A549 (cell line): Measurements from ENCODE around the gene PLOD2. TPM values are rescaled to one million over a fixed set of nuclear protein-coding genes. Genes with fewer than 3 reads are reported as not detected.

Experiments used
- ATAC-seq, 2 experiments: fragments of 200-7000 bp in 1 of 2; fragments of >200 bp in 1 of 2; cut with Nextera tagmentation in 1 of 2; cut with Tn5 transposase in 1 of 2; 3 replicates each; pipeline versions ENCODE4 v1.8.0 to v1.9.1; 2018 to 2020; ENCODE audit warnings: mild to moderate bottlenecking in 1 of 2, moderate library complexity in 1 of 2
- CTCF ChIA-PET: fragments of 300-600 bp; sonication (Branson Sonifier 250); formaldehyde crosslinking; extraction: SDS; loops from one replicate; lab custom pipeline; 2021; ENCODE audit warnings: antibody characterized with exemption, inconsistent platforms; lab: Yijun Ruan, JAX
- POLR2A ChIA-PET: fragments of 350-600 bp; formaldehyde crosslinking; extraction: SDS; loops from one replicate; lab custom pipeline; 2021; ENCODE audit warnings: antibody characterized with exemption, inconsistent platforms; lab: Yijun Ruan, JAX
- DNase-seq, 2 experiments: peaks; one replicate each; pipeline versions ENCODE4 v3.0.0 to v3.0.0-alpha.2; 2011 to 2016; ENCODE audit warnings: low read depth in 1 of 2, low spot score in 1 of 2
- FAIRE-seq: peaks from 2 replicates; lab custom pipeline; 2011; peaks lifted over from hg19 to GRCh38; lab: Jason Lieb, UNC
- H3K27ac ChIP-seq, 2 experiments: fragments of >200 bp; sonication (Bioruptor Twin); formaldehyde crosslinking; 3 replicates each; pipeline ENCODE4 v1.5.1; 2016 to 2017
- H3K4me1 ChIP-seq: fragments of >200 bp; sonication (Bioruptor Twin); formaldehyde crosslinking; 3 replicates; pipeline ENCODE4 v1.6.1; 2016
- H3K4me2 ChIP-seq: fragments of >200 bp; sonication (Bioruptor Twin); formaldehyde crosslinking; 3 replicates; pipeline ENCODE4 v1.6.1; 2016
- H3K4me3 ChIP-seq: fragments of >200 bp; sonication (Bioruptor Twin); formaldehyde crosslinking; 3 replicates; pipeline ENCODE4 v1.5.1; 2016
- H3K9me3 ChIP-seq: fragments of >200 bp; sonication (Bioruptor Twin); formaldehyde crosslinking; 3 replicates; pipeline ENCODE4 v1.6.1; 2016
- BCL3 ChIP-seq: fragments of >200 bp; sonication (Bioruptor Twin); formaldehyde crosslinking; IDR thresholded peaks from 3 replicates; pipeline ENCODE4 v1.6.1; 2016
- CEBPB ChIP-seq, 2 experiments: fragments of >200 bp in 1 of 2; sonication (Bioruptor Twin) in 1 of 2; formaldehyde crosslinking in 1 of 2; IDR thresholded peaks; 2 replicates each; pipeline ENCODE4 v1.6.1; 2012 to 2016
- CHD4 ChIP-seq: fragments of 200-600 bp; sonication (generic); IDR thresholded peaks from 2 replicates; pipeline ENCODE4 v1.6.1; 2016; ENCODE audit warnings: antibody characterized with exemption, mild to moderate bottlenecking, borderline replicate concordance
- E2F6 ChIP-seq: IDR thresholded peaks from 2 replicates; pipeline ENCODE4 v1.6.1; 2012; ENCODE audit warnings: low read depth, borderline replicate concordance
- EP300 ChIP-seq, 2 experiments: fragments of >200 bp; sonication (Bioruptor Twin); formaldehyde crosslinking; IDR thresholded peaks; 2 replicates in 1 of 2; 3 replicates in 1 of 2; pipeline ENCODE4 v1.6.1; 2016 to 2017
- ESRRA ChIP-seq: fragments of 150-350 bp; IDR thresholded peaks from 2 replicates; pipeline ENCODE4 v1.6.1; 2014; ENCODE audit warnings: mild to moderate bottlenecking, low read length, borderline replicate concordance
- FOSL2 ChIP-seq, 2 experiments: fragments of 450-650 bp in 1 of 2; fragments of >200 bp in 1 of 2; sonication (Bioruptor Twin) in 1 of 2; formaldehyde crosslinking; IDR thresholded peaks; 2 replicates each; pipeline versions ENCODE4 v1.5.0 to v1.6.1; 2016 to 2020; ENCODE audit warnings: mild to moderate bottlenecking in 1 of 2, moderate library complexity in 1 of 2
- GATA3 ChIP-seq: IDR thresholded peaks from 2 replicates; pipeline ENCODE4 v1.6.1; 2012; ENCODE audit warnings: borderline replicate concordance
- HES2 ChIP-seq: fragments of >200 bp; sonication (Bioruptor Twin); formaldehyde crosslinking; IDR thresholded peaks from 2 replicates; pipeline ENCODE4 v1.6.1; 2016
- HOXA7 ChIP-seq: fragments of 250-450 bp; sonication (Bioruptor Pico); IDR thresholded peaks from 2 replicates; pipeline ENCODE4 v1.5.0; 2020; ENCODE audit warnings: mild to moderate bottlenecking, moderate library complexity
- HOXB13 ChIP-seq: fragments of 250-450 bp; sonication (Bioruptor Pico); IDR thresholded peaks from 2 replicates; pipeline ENCODE4 v1.5.0; 2020; ENCODE audit warnings: low read depth, mild to moderate bottlenecking, moderate library complexity
- HOXB5 ChIP-seq: fragments of 250-450 bp; sonication (Bioruptor Pico); IDR thresholded peaks from 2 replicates; pipeline ENCODE4 v1.5.0; 2020; ENCODE audit warnings: mild to moderate bottlenecking, moderate library complexity
- JUN ChIP-seq, 2 experiments: fragments of >200 bp; sonication (Bioruptor Twin); formaldehyde crosslinking; IDR thresholded peaks; 2 replicates in 1 of 2; 3 replicates in 1 of 2; pipeline ENCODE4 v1.6.1; 2016 to 2017
- JUNB ChIP-seq: fragments of >200 bp; sonication (Bioruptor Twin); formaldehyde crosslinking; IDR thresholded peaks from 2 replicates; pipeline ENCODE4 v1.6.1; 2016
- KDM5A ChIP-seq: fragments of 200-600 bp; sonication (generic); IDR thresholded peaks from 2 replicates; pipeline ENCODE4 v1.6.1; 2016; ENCODE audit warnings: antibody characterized with exemption, mild to moderate bottlenecking
- MAX ChIP-seq: IDR thresholded peaks from 2 replicates; pipeline ENCODE4 v1.6.1; 2012
- MYC ChIP-seq: IDR thresholded peaks from 2 replicates; pipeline ENCODE4 v1.6.1; 2012; ENCODE audit warnings: mild to moderate bottlenecking, inconsistent platforms, low read length, improper control_type of control experiment, borderline replicate concordance
- NPAS2 ChIP-seq: fragments of 250-450 bp; sonication (Bioruptor Pico); IDR thresholded peaks from 2 replicates; pipeline ENCODE4 v1.8.0; 2022; ENCODE audit warnings: mild to moderate bottlenecking, moderate library complexity, borderline replicate concordance
- NR3C1 ChIP-seq: fragments of >200 bp; sonication (Bioruptor Twin); formaldehyde crosslinking; IDR thresholded peaks from 3 replicates; pipeline ENCODE4 v1.6.1; 2017
- POLR2A ChIP-seq: IDR thresholded peaks from 2 replicates; pipeline ENCODE4 v1.6.1; 2012; ENCODE audit warnings: mild to moderate bottlenecking, low read length
- RAD21 ChIP-seq, 2 experiments: fragments of >200 bp in 1 of 2; sonication (Bioruptor Twin) in 1 of 2; formaldehyde crosslinking in 1 of 2; IDR thresholded peaks in 1 of 2; conservative IDR thresholded peaks in 1 of 2; 2 replicates in 1 of 2; 3 replicates in 1 of 2; pipeline ENCODE4 v1.6.1; 2012 to 2018; ENCODE audit warnings: inconsistent platforms in 1 of 2
- RFX5 ChIP-seq: fragments of 450-650 bp; IDR thresholded peaks from 2 replicates; pipeline ENCODE4 v1.7.1; 2014; ENCODE audit warnings: antibody characterized with exemption, mild to moderate bottlenecking, moderate library complexity
- SMC3 ChIP-seq: fragments of >200 bp; sonication (Bioruptor Twin); formaldehyde crosslinking; IDR thresholded peaks from 3 replicates; pipeline ENCODE4 v1.6.1; 2018; ENCODE audit warnings: inconsistent platforms
- TP53 ChIP-seq: fragments of 250-450 bp; sonication (Bioruptor Pico); IDR thresholded peaks from 2 replicates; pipeline ENCODE4 v1.5.0; 2021; ENCODE audit warnings: mild to moderate bottlenecking, moderate library complexity
- ZFP36 ChIP-seq: fragments of 450-650 bp; IDR thresholded peaks from 2 replicates; pipeline ENCODE4 v1.6.1; 2014; ENCODE audit warnings: borderline replicate concordance; ENCODE audit not compliant: partially characterized antibody
- WGBS: methylation state at CpG from one replicate; pipeline ENCODE4 v1.1.6; 2017; ENCODE audit errors: missing lambda C conversion rate; 5-methylcytosine and 5-hydroxymethylcytosine counted together
- polyA plus RNA-seq, 4 experiments: library from polyadenylated mRNA; depleted of rRNA in 3 of 4; stranded (reverse); fragments of >200 nt; fragmentation: RNase III in 1 of 4; extraction: RNeasy Plus Mini Kit Qiagen cat#74134 plus additional on column Dnase treatment in 1 of 4; gene quantifications; 2 replicates in 3 of 4; 3 replicates in 1 of 4; pipeline ENCODE4 v1.2.3, GENCODE V29; 2011 to 2017

The PLOD2 gene
- polyA plus RNA-seq, 2 of the 4 experiments (the other 2 are of a cell fraction), result 159 to 174 TPM

- POLR2A ChIA-PET, result no interaction called here
- Histone ChIP-seq H3K27ac (peak overlapping the region; percentile 87 to 97), H3K4me2 (peak overlapping the region; percentile 97), H3K4me1 (peaks cover 61% of the 10 kb centered on the region), H3K4me3 (peak overlapping the region; percentile 90; the same call in 1 of the 3 replicates), H3K9me3 (no peaks in the 10 kb centered on the region)
- TF ChIP-seq ZFP36, result no peak
- no peak for DNase-seq
- CTCF ChIA-PET, result interaction anchor here (0.7 to 3.5 kb wide), 6 partner anchors 9 to 99 kb away, joined by 3 to 20 read pairs (median 7); no protein-coding TSS in a partner anchor
- FAIRE-seq, result no peak
- no peak for ATAC-seq
Measured at GRCh38 chr3:146164506-146164905, 3.5 kb upstream of the PLOD2 start.

GRCh38 chr3:146164071-146164470 lies 3.1 kb upstream of the PLOD2 start:
- peak in 1 of 2 experiments; percentile 49 for DNase-seq

GRCh38 chr3:146163584-146163983 lies 2.6 kb upstream of the PLOD2 start:
- peaks cover 60% of the 10 kb centered on the region for H3K4me1 ChIP-seq
- DNase-seq (peak; percentile 77 to 89), ATAC-seq (peak; percentile 40 to 71), FAIRE-seq (peak; percentile 100)
- peak overlapping the region; percentile 87 to 97 for H3K27ac ChIP-seq
- ChIA-PET POLR2A (no interaction called here), CTCF (interaction anchor here (0.8 to 2.9 kb wide), 4 partner anchors 11 to 79 kb away, joined by 3 to 7 read pairs (median 5); no protein-coding TSS in a partner anchor)
- no peaks in the 10 kb centered on the region for H3K9me3 ChIP-seq
- H3K4me2 ChIP-seq, result peak overlapping the region; percentile 97
- H3K4me3 ChIP-seq, result peak overlapping the region; percentile 90
- TF ChIP-seq ESRRA (no peak), TP53 (CRISPR knock-in tag) (0 out of 2 replicates have a peak, but pooled peaks have one; percentile 29), MYC (no peak), HOXA7 (CRISPR knock-in tag) (peak; percentile 49; the same call in 1 of the 2 replicates), RFX5 (no peak), NPAS2 (CRISPR knock-in tag) (no peak), BCL3 (peak; percentile 95), HOXB13 (CRISPR knock-in tag) (no peak), MAX (peak; percentile 83), JUNB (peak; percentile 96), EP300 (IDR thresholded peaks at IDR 0.05) (peak; percentile 88 to 91; a peak in 3 of 5 replicates), RAD21 (conservative IDR thresholded peaks at IDR 0.05 in 1 of 2, IDR thresholded peaks at IDR 0.05 in 1 of 2) (peak in 1 of 2 experiments; percentile 23; a peak in 1 of 5 replicates), HES2 (peak; percentile 98), FOSL2 (IDR thresholded peaks at IDR 0.05) (peak; percentile 87), FOSL2 (CRISPR knock-in tag; IDR thresholded peaks at IDR 0.05) (peak; percentile 91), HOXB5 (peak; percentile 99), GATA3 (peak; percentile 97), SMC3 (peak; percentile 27; the same call in 2 of the 3 replicates), JUN (IDR thresholded peaks at IDR 0.05) (peak; percentile 84 to 96; a peak in 4 of 5 replicates), CEBPB (IDR thresholded peaks at IDR 0.05) (peak; percentile 100), POLR2A (no peak)
- WGBS, result 0% methylated on average over 2 of the region's 2 CpGs

More at GRCh38 chr3:146164071-146164470, 3.1 kb upstream of the PLOD2 start:
- Histone ChIP-seq H3K4me3 (peak overlapping the region; percentile 90), H3K9me3 (no peaks in the 10 kb centered on the region), H3K4me2 (peak overlapping the region; percentile 97), H3K27ac (peak overlapping the region; percentile 87 to 97), H3K4me1 (peaks cover 61% of the 10 kb centered on the region)
- FAIRE-seq, result peak; percentile 61
- ChIA-PET POLR2A (no interaction called here), CTCF (interaction anchor here (0.8 to 2.9 kb wide), 3 partner anchors 12 to 79 kb away, joined by 3 to 7 read pairs (median 4); no protein-coding TSS in a partner anchor)
- no peak for TF ChIP-seq E2F6
- no peak for TF ChIP-seq NR3C1
- no peak for TF ChIP-seq SMC3
- no peak for TF ChIP-seq MAX
- no peak for TF ChIP-seq KDM5A
- TF ChIP-seq CHD4, result no peak
- TF ChIP-seq HOXB13 (CRISPR knock-in tag), result no peak
- ATAC-seq, result no peak
